NB4 (cell line): ENCODE results near the gene ICE2.

ENCODE experiments used
- DNase-seq: peaks from one replicate; pipeline ENCODE4 v3.0.0; 2010; ENCODE audit warnings: low read depth
- H3K4me3 ChIP-seq: one replicate; pipeline ENCODE4 v1.5.1; 2011; ENCODE audit warnings: mild to moderate bottlenecking, low read depth, low read length, moderate library complexity
- CTCF ChIP-seq: IDR thresholded peaks from one replicate; pipeline ENCODE4 v1.5.1; 2012; ENCODE audit warnings: low read depth, low read length
- MAX ChIP-seq: IDR thresholded peaks from 2 replicates; pipeline ENCODE4 v1.6.1; 2011; ENCODE audit warnings: low read depth, low read length
- MYC ChIP-seq: IDR thresholded peaks from 2 replicates; pipeline ENCODE4 v1.6.1; 2011; ENCODE audit warnings: low read depth, low read length
- POLR2A ChIP-seq: IDR thresholded peaks from 2 replicates; pipeline ENCODE4 v1.6.1; 2011; ENCODE audit warnings: mild to moderate bottlenecking; ENCODE audit not compliant: insufficient read length; ENCODE audit errors: extremely low read depth

ICE2 gene

GRCh38 chr15:60477916-60478565 is 901 bp downstream of the ICE2 start:
- no peak for TF ChIP-seq MAX
- TF ChIP-seq POLR2A, result no peak
- TF ChIP-seq MYC, result no peak
- TF ChIP-seq CTCF, result no peak
- peak overlapping the region; percentile 82 for H3K4me3 ChIP-seq
- peak; percentile 46 for DNase-seq

- peak overlapping the region; percentile 82 for H3K4me3 ChIP-seq
- TF ChIP-seq MYC, result no peak
- TF ChIP-seq POLR2A, result no peak
- no peak for TF ChIP-seq CTCF
- no peak for TF ChIP-seq MAX
- DNase-seq, result no peak
Measured at GRCh38 chr15:60477164-60477563, 1.8 kb downstream of the ICE2 start.

GRCh38 chr15:60476713-60477112 is 2.2 kb downstream of the ICE2 start:
- TF ChIP-seq CTCF, result no peak
- peak overlapping the region; percentile 82 for H3K4me3 ChIP-seq
- no peak for DNase-seq

GRCh38 chr15:60473135-60473534 is 5.8 kb downstream of the ICE2 start:
- H3K4me3 ChIP-seq, result no peak overlapping the region
- TF ChIP-seq POLR2A (no peak), MYC (no peak), MAX (no peak), CTCF (no peak)
- no peak for DNase-seq

- TF ChIP-seq CTCF (no peak), MYC (no peak), POLR2A (no peak), MAX (no peak)
- DNase-seq, result peak; percentile 16
- H3K4me3 ChIP-seq, result no peak overlapping the region
Measured at GRCh38 chr15:60471314-60471713, 7.6 kb downstream of the ICE2 start.
